KOPT-K1 (cell line): ENCODE measurements around the gene PTBP1.
"Not testable (repeated sequence)": the region's sequence is repeated elsewhere in the genome, so short reads cannot be mapped to it uniquely, and the experiment has no call there.

ENCODE experiments used
- H3K27ac ChIP-seq: fragments of 200-600 bp; sonication (generic); 2 replicates; pipeline ENCODE4 v1.5.1; 2016; ENCODE audit warnings: antibody characterized with exemption, mild to moderate bottlenecking, low read depth, low read length; ENCODE audit not compliant: poor library complexity, severe bottlenecking
- H3K36me3 ChIP-seq: fragments of 200-600 bp; sonication (generic); 2 replicates; pipeline ENCODE4 v1.5.1; 2017; ENCODE audit warnings: antibody characterized with exemption, mild to moderate bottlenecking, low read length, moderate library complexity; ENCODE audit not compliant: insufficient read depth
- H3K9me3 ChIP-seq: fragments of 200-600 bp; sonication (generic); 2 replicates; pipeline ENCODE4 v1.5.1; 2017; ENCODE audit warnings: antibody characterized with exemption, low read length, mild to moderate bottlenecking; ENCODE audit not compliant: insufficient read depth, poor library complexity, severe bottlenecking

PTBP1 gene

DNA sequence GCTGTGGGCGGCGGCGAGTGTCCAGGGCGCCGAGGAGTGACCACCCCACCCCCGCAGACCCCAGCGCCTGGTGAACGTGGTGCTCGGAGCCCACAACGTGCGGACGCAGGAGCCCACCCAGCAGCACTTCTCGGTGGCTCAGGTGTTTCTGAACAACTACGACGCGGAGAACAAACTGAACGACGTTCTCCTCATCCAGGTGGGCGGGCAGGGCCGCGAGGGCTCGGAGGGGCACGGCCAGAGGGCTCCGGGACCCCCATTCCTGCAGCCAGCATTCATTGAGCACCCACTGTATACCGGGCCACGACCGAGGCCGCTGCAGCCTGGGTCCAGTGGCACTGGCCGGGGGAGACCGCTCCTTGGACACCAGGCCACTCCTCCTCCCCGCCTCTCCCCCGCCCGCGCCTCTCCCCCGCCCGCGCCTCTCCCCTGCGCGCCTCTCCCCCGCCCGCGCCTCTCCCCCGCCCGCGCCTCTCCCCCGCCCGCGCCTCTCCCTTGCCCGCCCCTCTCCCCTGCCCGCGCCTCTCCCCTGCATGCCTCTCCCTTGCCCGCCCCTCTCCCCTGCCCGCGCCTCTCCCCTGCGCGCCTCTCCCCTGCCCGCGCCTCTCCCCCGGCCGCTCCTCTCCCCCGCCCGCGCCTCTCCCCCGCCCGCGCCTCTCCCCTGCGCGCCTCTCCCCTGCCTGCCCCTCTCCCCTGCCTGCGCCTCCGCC lies 46.7 kb downstream of the PTBP1 start:
- Histone ChIP-seq H3K27ac (no peak overlapping the region), H3K36me3 (no peaks in the 10 kb centered on the region), H3K9me3 (no peaks in the 10 kb centered on the region)

DNA sequence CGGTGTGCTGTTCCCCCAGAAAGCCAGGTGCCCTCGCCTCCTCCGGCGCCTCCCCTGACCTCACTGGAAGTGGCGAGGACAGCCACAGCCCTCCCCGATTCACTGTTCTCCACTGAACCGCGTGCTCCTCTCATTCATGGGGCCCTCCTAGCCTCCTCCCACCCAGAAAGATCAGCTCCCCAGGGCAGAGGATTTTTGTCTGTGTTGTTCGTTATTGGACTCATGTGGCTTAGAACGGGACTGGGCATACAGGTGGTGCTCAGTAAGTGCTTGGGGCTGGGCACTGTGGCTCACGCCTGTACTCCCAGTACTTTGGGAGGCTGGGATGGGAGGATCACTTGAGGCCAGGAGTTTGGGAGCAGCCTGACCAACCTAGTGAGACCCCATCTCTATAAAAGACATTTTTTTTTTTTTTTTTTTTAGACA lies 47.3 kb downstream of the PTBP1 start:
- Histone ChIP-seq H3K9me3 (no peaks in the 10 kb centered on the region), H3K27ac (no peak overlapping the region)

DNA sequence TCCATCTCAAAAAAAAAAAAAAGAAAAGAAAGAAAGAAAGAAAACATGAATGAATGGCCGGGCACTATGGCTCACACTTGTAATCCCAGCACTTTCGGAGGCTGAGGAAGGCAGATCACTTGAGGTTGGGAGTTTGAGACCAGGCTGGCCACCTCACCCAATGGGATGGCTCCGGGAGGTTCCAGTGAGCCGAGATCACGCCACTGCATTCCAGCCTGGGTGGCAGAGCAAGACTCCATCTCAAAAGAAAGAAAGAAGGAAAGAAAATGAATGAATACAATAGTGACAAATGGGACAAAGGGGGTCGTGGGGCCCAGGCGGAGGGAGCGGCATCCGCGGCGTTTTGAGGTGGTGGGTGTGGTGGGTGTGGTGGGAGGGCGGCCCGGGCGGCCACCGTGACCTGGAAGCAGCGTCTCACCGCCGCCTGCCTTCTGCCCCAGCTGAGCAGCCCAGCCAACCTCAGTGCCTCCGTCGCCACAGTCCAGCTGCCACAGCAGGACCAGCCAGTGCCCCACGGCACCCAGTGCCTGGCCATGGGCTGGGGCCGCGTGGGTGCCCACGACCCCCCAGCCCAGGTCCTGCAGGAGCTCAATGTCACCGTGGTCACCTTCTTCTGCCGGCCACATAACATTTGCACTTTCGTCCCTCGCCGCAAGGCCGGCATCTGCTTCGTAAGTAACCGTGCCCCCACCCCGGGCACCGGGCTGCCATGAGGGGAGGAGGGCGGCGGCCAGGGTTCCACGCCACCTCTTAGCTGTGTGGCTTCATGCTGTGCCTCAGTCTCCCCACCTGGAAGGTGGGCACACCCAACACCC lies 48.7 kb downstream of the PTBP1 start:
- H3K27ac ChIP-seq: no peak overlapping the region
- no peaks in the 10 kb centered on the region for H3K36me3 ChIP-seq
- no peaks in the 10 kb centered on the region for H3K9me3 ChIP-seq

More for the DNA sequence above, 47.3 kb downstream of the PTBP1 start:
- H3K36me3 ChIP-seq: no peaks in the 10 kb centered on the region

DNA sequence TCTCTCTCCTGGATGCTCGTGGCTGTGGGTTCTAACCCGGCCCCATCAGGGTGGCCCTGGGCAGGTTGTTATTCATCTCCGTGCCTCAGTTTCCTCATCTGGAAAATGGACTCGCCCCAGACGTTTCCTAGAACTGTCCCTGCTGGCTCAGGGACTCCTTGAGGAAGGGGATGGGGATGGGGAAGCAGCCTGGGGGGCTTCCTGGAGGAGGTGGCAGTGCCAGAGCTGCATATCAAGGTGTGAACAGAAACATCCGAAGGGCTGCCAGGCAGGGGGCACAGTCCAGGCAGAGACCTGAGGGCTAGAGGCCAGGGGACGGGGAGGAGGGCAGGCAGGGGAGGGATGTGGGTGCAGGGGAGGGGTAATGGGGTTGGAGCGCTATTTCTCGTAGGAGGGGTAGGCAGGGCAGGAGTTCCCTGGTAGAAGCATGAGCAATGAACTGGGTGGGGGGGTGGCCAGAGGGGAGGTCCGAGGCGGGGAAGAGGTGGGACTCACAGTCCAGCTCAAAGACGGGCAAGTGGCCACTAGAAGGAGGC lies 51.2 kb downstream of the PTBP1 start:
- no peaks in the 10 kb centered on the region for H3K9me3 ChIP-seq
- H3K27ac ChIP-seq: no peak overlapping the region
- no peaks in the 10 kb centered on the region for H3K36me3 ChIP-seq

DNA sequence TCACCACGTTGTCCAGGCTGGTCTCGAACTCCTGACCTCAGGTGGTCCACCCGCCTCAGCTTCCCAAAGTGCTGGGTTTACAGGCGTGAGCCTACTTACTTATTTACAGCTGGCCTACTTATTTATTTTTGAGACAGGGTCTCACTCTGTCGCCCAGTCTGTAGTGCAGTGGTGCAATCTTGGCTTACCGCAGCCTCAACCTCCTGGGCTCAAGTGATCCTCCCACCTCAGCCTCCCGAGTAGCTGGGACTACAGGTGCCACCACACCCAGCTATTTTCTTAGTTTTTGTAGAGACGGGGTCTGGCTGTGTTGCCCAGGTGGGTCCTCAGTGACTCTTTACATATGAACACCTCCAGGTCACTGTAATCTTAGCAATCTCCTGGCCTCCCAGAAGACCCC lies 51.9 kb downstream of the PTBP1 start:
- H3K9me3 ChIP-seq, H3K36me3 ChIP-seq, H3K27ac ChIP-seq: not testable (repeated sequence)

DNA sequence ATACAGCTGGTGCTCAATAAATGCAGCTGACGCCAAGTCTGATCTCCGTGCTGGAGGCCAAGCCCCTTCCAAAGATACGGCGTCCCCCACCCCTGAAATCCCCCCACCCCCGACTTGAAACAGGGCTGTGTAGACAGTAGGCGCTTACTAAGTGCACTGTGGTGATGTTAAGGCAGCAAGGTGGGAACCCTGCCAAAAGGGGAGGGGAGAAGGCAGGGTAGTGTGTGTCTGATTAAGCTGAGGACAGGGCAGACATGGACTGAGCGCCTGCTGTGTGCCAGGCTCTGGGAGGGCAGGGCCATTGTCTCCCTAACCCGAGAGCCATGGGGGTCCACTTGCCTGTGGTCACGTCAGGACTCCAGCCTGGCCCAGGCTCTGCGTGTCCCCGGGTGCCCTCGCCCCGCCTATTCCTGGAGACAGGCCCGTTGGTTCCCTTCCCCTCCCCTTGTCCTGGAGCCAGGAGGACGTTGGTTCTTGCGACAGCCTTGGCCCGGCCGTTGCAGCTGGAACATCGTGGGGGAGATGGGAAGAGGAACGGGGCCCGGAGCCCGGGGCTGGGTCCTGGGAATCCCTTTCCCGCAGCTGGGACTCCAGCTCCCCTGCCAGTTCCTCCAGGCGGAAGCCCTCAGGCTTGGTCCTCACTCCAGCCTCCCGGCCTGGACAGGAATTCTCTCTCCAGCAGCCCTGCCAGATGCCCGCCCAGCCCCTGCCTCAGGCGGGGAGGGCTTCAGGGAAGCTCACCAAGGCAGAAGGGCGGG lies 53.1 kb downstream of the PTBP1 start:
- no peak overlapping the region for H3K27ac ChIP-seq

DNA sequence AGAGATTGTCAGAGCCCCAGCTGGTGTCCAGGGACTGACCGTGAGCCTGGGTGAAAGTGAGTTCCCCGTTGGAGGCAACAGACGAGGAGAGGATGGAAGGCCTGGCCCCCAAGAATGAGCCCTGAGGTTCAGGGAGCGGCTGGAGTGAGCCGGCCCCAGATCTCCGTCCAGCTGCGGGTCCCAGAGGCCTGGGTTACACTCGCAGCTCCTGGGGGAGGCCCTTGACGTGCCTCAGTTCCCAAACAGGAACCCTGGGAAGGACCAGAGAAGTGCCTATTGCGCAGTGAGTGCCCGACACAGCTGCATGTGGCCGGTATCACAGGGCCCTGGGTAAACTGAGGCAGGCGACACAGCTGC lies 53.7 kb downstream of the PTBP1 start:
- Histone ChIP-seq H3K36me3 (no peaks in the 10 kb centered on the region), H3K9me3 (no peaks in the 10 kb centered on the region), H3K27ac (no peak overlapping the region)

More for the DNA sequence above, 53.1 kb downstream of the PTBP1 start:
- no peaks in the 10 kb centered on the region for H3K9me3 ChIP-seq
- H3K36me3 ChIP-seq: no peaks in the 10 kb centered on the region

DNA sequence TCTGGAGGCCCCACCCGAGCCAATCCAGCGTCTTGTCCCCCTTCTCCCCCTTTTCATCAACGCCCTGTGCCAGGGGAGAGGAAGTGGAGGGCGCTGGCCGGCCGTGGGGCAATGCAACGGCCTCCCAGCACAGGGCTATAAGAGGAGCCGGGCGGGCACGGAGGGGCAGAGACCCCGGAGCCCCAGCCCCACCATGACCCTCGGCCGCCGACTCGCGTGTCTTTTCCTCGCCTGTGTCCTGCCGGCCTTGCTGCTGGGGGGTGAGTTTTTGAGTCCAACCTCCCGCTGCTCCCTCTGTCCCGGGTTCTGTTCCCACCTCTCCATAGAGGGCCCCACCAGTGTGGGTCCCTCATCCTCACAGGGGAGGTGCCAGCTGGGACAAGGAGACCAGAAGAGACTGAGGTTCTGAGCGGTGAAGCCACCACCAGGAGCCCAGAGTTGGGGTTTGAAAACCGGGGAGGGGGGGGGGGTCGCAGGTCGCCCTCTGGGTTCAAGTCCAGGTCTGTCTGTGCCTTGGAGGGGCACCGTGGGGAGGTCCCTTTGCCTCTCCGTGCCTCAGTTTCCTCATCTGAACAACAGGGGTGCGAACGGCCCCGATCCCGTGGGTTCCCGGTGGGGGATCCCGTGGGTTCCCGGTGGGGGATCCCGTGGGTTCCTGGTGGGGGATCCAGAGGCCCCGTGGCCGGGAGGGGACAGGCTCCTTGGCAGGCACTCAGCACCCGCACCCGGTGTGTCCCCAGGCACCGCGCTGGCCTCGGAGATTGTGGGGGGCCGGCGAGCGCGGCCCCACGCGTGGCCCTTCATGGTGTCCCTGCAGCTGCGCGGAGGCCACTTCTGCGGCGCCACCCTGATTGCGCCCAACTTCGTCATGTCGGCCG lies 55.1 kb downstream of the PTBP1 start, which contains the start of gene ELANE:
ELANE (plus strand) TSS at position 168 of the 878 bp plus-strand sequence; CDS start at position 194, 26 bp downstream.
- no peak within 1 kb of the TSS for H3K27ac ChIP-seq
- H3K9me3 ChIP-seq: no peaks in the 10 kb centered on the region
- no peaks in the 10 kb centered on the region for H3K36me3 ChIP-seq

DNA sequence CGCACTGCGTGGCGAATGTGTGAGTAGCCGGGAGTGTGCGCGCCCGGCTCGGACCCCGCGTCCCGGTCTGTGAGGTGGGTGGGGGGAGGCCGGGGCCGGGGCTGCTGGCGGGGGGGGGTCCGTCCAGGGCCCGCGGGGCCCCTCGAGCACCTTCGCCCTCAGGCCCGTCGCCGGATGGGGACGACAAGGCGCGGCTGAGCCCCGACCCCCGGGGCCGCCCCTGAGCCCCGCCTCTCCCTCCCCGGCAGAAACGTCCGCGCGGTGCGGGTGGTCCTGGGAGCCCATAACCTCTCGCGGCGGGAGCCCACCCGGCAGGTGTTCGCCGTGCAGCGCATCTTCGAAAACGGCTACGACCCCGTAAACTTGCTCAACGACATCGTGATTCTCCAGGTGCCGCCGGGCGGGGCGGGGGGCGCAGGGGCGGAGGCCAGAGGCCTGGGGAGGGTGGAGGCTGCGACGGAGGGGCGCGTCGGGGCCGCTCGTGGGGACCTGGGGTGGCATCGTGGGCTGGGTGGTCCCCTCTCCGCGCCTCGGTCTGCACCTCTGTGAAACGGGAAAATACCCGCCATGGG lies 55.8 kb downstream of the PTBP1 start:
- no peaks in the 10 kb centered on the region for H3K9me3 ChIP-seq
- H3K36me3 ChIP-seq: no peaks in the 10 kb centered on the region
- H3K27ac ChIP-seq: no peak overlapping the region

DNA sequence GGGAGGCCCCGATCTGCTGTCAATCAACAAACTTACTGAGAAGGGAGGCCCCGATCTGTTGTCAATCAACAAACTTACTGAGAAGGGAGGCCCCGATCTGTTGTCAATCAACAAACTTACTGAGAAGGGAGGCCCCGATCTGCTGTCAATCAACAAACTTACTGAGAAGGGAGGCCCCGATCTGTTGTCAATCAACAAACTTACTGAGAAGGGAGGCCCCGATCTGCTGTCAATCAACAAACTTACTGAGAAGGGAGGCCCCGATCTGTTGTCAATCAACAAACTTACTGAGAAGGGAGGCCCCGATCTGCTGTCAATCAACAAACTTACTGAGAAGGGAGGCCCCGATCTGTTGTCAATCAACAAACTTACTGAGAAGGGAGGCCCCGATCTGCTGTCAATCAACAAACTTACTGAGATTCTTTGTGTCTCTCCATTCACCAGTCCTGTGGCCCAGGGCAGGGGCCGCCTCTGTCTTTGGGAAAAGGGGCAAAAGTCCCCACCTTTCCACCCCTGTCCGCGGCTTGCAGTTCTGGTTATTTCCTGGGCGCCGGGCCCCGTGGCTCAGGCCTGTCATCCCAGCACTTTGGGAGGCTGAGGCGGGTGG lies 56.5 kb downstream of the PTBP1 start:
- H3K9me3 ChIP-seq, H3K27ac ChIP-seq, H3K36me3 ChIP-seq: not testable (repeated sequence)

DNA sequence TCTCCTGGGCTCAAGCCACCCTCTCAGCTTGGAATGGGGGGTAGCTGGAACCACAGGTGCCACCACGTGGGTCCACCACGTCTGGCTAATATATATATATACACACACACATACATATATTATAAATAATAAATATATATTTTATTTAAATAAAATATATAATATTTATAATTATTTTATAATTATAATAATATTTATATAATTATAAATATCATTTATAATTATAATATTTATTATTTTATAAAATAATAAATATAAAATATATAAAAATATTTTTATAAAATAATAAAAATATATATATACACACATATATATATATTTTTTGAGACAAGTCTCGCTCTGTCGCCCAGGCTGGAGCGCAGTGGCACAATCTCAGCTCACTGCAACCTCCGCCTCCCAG lies 57.3 kb downstream of the PTBP1 start:
- Histone ChIP-seq H3K36me3 (no peaks in the 10 kb centered on the region), H3K27ac (no peak overlapping the region), H3K9me3 (no peaks in the 10 kb centered on the region)

DNA sequence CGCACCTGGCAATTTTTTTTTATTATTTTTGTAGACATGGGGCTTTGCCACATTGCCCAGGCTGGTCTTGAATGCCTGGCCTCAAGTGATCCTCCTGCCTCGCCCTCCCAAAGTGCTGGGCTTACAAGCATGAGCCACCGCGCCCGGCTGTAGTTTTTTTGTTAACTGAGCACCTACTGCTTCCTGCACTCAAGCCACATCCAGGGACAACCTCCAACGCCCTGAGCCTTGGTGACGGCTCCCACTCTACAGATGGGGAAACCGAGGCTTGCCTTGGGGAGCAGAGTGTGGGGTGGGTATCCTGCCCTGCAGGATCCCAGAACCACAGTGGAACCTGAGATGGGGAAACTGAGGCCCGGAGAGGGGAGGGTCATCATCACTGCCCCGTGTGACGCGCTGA lies 57.9 kb downstream of the PTBP1 start:
- Histone ChIP-seq H3K9me3 (no peaks in the 10 kb centered on the region), H3K36me3 (no peaks in the 10 kb centered on the region), H3K27ac (no peak overlapping the region)

DNA sequence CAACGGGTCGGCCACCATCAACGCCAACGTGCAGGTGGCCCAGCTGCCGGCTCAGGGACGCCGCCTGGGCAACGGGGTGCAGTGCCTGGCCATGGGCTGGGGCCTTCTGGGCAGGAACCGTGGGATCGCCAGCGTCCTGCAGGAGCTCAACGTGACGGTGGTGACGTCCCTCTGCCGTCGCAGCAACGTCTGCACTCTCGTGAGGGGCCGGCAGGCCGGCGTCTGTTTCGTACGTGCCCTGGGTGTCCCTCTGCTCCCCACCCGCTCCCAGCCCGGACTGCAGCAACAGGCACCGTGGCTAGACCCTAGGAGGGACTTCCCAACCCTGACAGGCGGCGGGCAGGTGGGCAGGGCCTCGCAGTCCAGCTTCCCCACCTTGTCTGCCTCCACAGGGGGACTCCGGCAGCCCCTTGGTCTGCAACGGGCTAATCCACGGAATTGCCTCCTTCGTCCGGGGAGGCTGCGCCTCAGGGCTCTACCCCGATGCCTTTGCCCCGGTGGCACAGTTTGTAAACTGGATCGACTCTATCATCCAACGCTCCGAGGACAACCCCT lies 58.4 kb downstream of the PTBP1 start:
- H3K9me3 ChIP-seq: no peaks in the 10 kb centered on the region
- H3K27ac ChIP-seq: no peak overlapping the region

More for the DNA sequence above, 58.4 kb downstream of the PTBP1 start:
- H3K36me3 ChIP-seq: no peaks in the 10 kb centered on the region
